GM23338 (cell line): ENCODE data around the gene SEMG1. TPM values are rescaled to one million over a fixed set of nuclear protein-coding genes. Genes with fewer than 3 reads are reported as not detected.

ENCODE experiments used
- ATAC-seq: fragments of 200-7000 bp; cut with Tn5 transposase; 3 replicates; pipeline ENCODE4 v1.9.1; 2020
- DNase-seq: peaks from one replicate; pipeline ENCODE4 v3.0.0-alpha.2; 2015; ENCODE audit warnings: low spot score
- H2AFZ ChIP-seq: fragments of 200-600 bp; sonication (generic); 2 replicates; pipeline ENCODE4 v1.8.0; 2016; ENCODE audit warnings: antibody characterized with exemption, mild to moderate bottlenecking, moderate library complexity
- H3F3A ChIP-seq: fragments of 200-600 bp; sonication (generic); replicated peaks from 2 replicates; pipeline ENCODE4 v1.8.0; 2017; ENCODE audit warnings: antibody characterized with exemption, mixed run types, low read depth
- H3K27ac ChIP-seq: fragments of 200-600 bp; sonication (generic); 2 replicates; pipeline ENCODE4 v1.6.1; 2016; ENCODE audit warnings: low read depth
- H3K27me3 ChIP-seq: fragments of 200-600 bp; sonication (generic); 2 replicates; pipeline ENCODE4 v1.8.0; 2016; ENCODE audit warnings: mild to moderate bottlenecking, mixed run types, moderate library complexity; ENCODE audit not compliant: insufficient read depth
- H3K36me3 ChIP-seq: fragments of 200-600 bp; sonication (generic); 2 replicates; pipeline ENCODE4 v1.8.0; 2016; ENCODE audit warnings: mild to moderate bottlenecking; ENCODE audit not compliant: insufficient read depth
- H3K4me1 ChIP-seq: fragments of 200-600 bp; sonication (generic); 2 replicates; pipeline ENCODE4 v1.8.0; 2016; ENCODE audit warnings: mild to moderate bottlenecking, moderate library complexity; ENCODE audit not compliant: insufficient read depth
- H3K4me2 ChIP-seq: fragments of 200-600 bp; sonication (generic); 2 replicates; pipeline ENCODE4 v1.7.1; 2017; ENCODE audit warnings: mixed run types
- H3K4me3 ChIP-seq: fragments of 200-600 bp; sonication (generic); 2 replicates; pipeline ENCODE4 v1.6.1; 2016; ENCODE audit warnings: mixed run types
- H3K79me2 ChIP-seq: fragments of 200-600 bp; sonication (generic); replicated peaks from 2 replicates; pipeline ENCODE4 v1.8.0; 2017; ENCODE audit warnings: mild to moderate bottlenecking; ENCODE audit not compliant: insufficient read depth
- H3K9me2 ChIP-seq: fragments of 200-600 bp; sonication (generic); 2 replicates; pipeline ENCODE4 v1.8.0; 2017; ENCODE audit not compliant: insufficient read depth
- H4K20me1 ChIP-seq: fragments of 200-600 bp; sonication (generic); replicated peaks from 2 replicates; pipeline ENCODE4 v1.8.0; 2017; ENCODE audit warnings: mild to moderate bottlenecking; ENCODE audit not compliant: insufficient read depth
- H3K27ac Mint-ChIP-seq: 2 replicates; pipeline ENCODE4 v1.8.0; 2020; ENCODE audit warnings: inconsistent platforms, mild to moderate bottlenecking, moderate library complexity, mixed read lengths
- H3K27me3 Mint-ChIP-seq: 3 replicates; pipeline ENCODE4 v1.8.0; 2022; ENCODE audit warnings: low read depth, mild to moderate bottlenecking, moderate library complexity, mixed read lengths, inconsistent platforms; ENCODE audit not compliant: insufficient read depth, poor library complexity
- H3K36me3 Mint-ChIP-seq: 3 replicates; pipeline ENCODE4 v1.8.0; 2021; ENCODE audit warnings: low read depth, mild to moderate bottlenecking, inconsistent platforms, moderate library complexity, mixed read lengths
- H3K4me1 Mint-ChIP-seq: 3 replicates; pipeline ENCODE4 v1.8.0; 2020; ENCODE audit warnings: mild to moderate bottlenecking, inconsistent platforms, mixed read lengths
- H3K4me3 Mint-ChIP-seq: 3 replicates; pipeline ENCODE4 v1.8.0; 2021; ENCODE audit warnings: moderate library complexity, mild to moderate bottlenecking, inconsistent platforms, mixed read lengths
- H3K9me3 Mint-ChIP-seq: 3 replicates; pipeline ENCODE4 v1.8.0; 2020; ENCODE audit warnings: moderate library complexity, mild to moderate bottlenecking, inconsistent platforms, mixed read lengths
- ETS1 ChIP-seq: IDR thresholded peaks from 2 replicates; pipeline ENCODE4 v1.6.1; 2016; ENCODE audit warnings: antibody characterized with exemption
- EZH2 ChIP-seq: fragments of 200-600 bp; sonication (generic); IDR thresholded peaks from one replicate; pipeline ENCODE4 v1.8.0; 2017; ENCODE audit warnings: antibody characterized with exemption, mild to moderate bottlenecking, low read depth; ENCODE audit not compliant: unreplicated experiment
- JUNB ChIP-seq: IDR thresholded peaks from one replicate; pipeline ENCODE4 v1.6.1; 2016; ENCODE audit warnings: antibody characterized with exemption; ENCODE audit not compliant: unreplicated experiment
- NANOG ChIP-seq: IDR thresholded peaks from 2 replicates; pipeline ENCODE4 v1.6.1; 2016; ENCODE audit warnings: antibody characterized with exemption, borderline replicate concordance
- REST ChIP-seq: IDR thresholded peaks from one replicate; pipeline ENCODE4 v1.6.1; 2018; ENCODE audit warnings: antibody characterized with exemption; ENCODE audit not compliant: unreplicated experiment
- ZNF114 ChIP-seq: fragments of 250-450 bp; sonication (Bioruptor Pico); IDR thresholded peaks from 2 replicates; pipeline ENCODE4 v1.5.0; 2020; ENCODE audit warnings: mild to moderate bottlenecking, moderate library complexity
- ZNF331 ChIP-seq: fragments of 250-450 bp; sonication (Bioruptor Pico); IDR thresholded peaks from 2 replicates; pipeline ENCODE4 v1.5.0; 2020; ENCODE audit warnings: low read depth, mild to moderate bottlenecking, moderate library complexity
- ZNF462 ChIP-seq: fragments of 250-450 bp; sonication (Bioruptor Pico); IDR thresholded peaks from 2 replicates; pipeline ENCODE4 v1.5.0; 2020; ENCODE audit warnings: mild to moderate bottlenecking, moderate library complexity
- polyA plus RNA-seq: library from polyadenylated mRNA; unstranded; fragments of >200 nt; fragmentation: Nextera tagmentation; extraction: Ambion mirVana; gene quantifications from 2 replicates; pipeline ENCODE4 v1.2.1, GENCODE V29; 2016
- total RNA-seq: library from RNA; depleted of rRNA; stranded (reverse); fragments of >200 nt; shearing (Covaris generic); gene quantifications from 2 replicates; pipeline ENCODE4 v1.2.3, GENCODE V29; 2014

Gene SEMG1
- total and polyA plus RNA-seq, 2 experiments from 2014 or later: 3.3 to 5.7 TPM

GRCh38 chr20:45183084-45183483, 23.7 kb upstream of the SEMG1 start (continued):
- TF ChIP-seq REST (no peak), JUNB (no peak), ZNF114 (no peak)

- H3F3A ChIP-seq: no peaks in the 10 kb centered on the region
- no peak for TF ChIP-seq ZNF114
- TF ChIP-seq ETS1: no peak
- no peak for TF ChIP-seq ZNF331
- Mint-ChIP-seq H3K36me3 (no peaks in the 10 kb centered on the region), H3K4me3 (no peak overlapping the region), H3K4me1 (no peaks in the 10 kb centered on the region), H3K27me3 (no peaks in the 10 kb centered on the region), H3K27ac (no peak overlapping the region), H3K9me3 (no peaks in the 10 kb centered on the region)
- no peak overlapping the region for H3K4me3 ChIP-seq
- peak; percentile 89 for ATAC-seq
- no peaks in the 10 kb centered on the region for H3K4me1 ChIP-seq
- no peak overlapping the region for H2AFZ ChIP-seq
- no peaks in the 10 kb centered on the region for H3K36me3 ChIP-seq
- H3K27me3 ChIP-seq: no peaks in the 10 kb centered on the region
- no peak overlapping the region for H3K4me2 ChIP-seq
- no peaks in the 10 kb centered on the region for H4K20me1 ChIP-seq
- peak; percentile 38 for DNase-seq
- H3K27ac ChIP-seq: no peak overlapping the region
- H3K79me2 ChIP-seq: no peaks in the 10 kb centered on the region
- H3K9me2 ChIP-seq: 0 out of 2 replicates have a peak, but pooled peaks cover 3% of the 10 kb centered on the region
Observed at GRCh38 chr20:45187693-45188092, 19.1 kb upstream of the SEMG1 start.

GRCh38 chr20:45189067-45189609, 17.7 kb upstream of the SEMG1 start:
- H3K4me3 ChIP-seq: no peak overlapping the region
- ATAC-seq: no peak
- no peak overlapping the region for H3K27ac Mint-ChIP-seq
- TF ChIP-seq EZH2 (no peak), NANOG (no peak), JUNB (no peak), ZNF462 (CRISPR knock-in tag) (no peak)

More at GRCh38 chr20:45189067-45189609, 17.7 kb upstream of the SEMG1 start:
- Mint-ChIP-seq H3K4me1 (no peaks in the 10 kb centered on the region), H3K36me3 (no peaks in the 10 kb centered on the region), H3K9me3 (no peaks in the 10 kb centered on the region), H3K27me3 (no peaks in the 10 kb centered on the region), H3K4me3 (no peak overlapping the region)
- no peak overlapping the region; the same call in 1 of the 2 replicates for H2AFZ ChIP-seq
- no peaks in the 10 kb centered on the region for H3K79me2 ChIP-seq
- 0 out of 2 replicates have a peak, but pooled peaks cover 3% of the 10 kb centered on the region for H3K9me2 ChIP-seq
- H3K4me1 ChIP-seq: no peaks in the 10 kb centered on the region
- no peaks in the 10 kb centered on the region for H3K36me3 ChIP-seq
- H4K20me1 ChIP-seq: no peaks in the 10 kb centered on the region
- H3K4me2 ChIP-seq: no peak overlapping the region
- H3F3A ChIP-seq: no peaks in the 10 kb centered on the region
- no peak overlapping the region for H3K27ac ChIP-seq
- H3K27me3 ChIP-seq: no peaks in the 10 kb centered on the region
- no peak for DNase-seq
